Activated effector memory CD4-positive, alpha-beta T cell treated with anti-CD3 and anti-CD28 coated beads, Interleukin-2, amount 50 U/mL, for 16 hours (primary cell): ENCODE measurements around the gene TERF2IP.

ENCODE experiments used
- DNase-seq: peaks from one replicate; pipeline ENCODE4 v3.0.0-alpha.2; 2020

TERF2IP gene, protein sequence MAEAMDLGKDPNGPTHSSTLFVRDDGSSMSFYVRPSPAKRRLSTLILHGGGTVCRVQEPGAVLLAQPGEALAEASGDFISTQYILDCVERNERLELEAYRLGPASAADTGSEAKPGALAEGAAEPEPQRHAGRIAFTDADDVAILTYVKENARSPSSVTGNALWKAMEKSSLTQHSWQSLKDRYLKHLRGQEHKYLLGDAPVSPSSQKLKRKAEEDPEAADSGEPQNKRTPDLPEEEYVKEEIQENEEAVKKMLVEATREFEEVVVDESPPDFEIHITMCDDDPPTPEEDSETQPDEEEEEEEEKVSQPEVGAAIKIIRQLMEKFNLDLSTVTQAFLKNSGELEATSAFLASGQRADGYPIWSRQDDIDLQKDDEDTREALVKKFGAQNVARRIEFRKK

DNA sequence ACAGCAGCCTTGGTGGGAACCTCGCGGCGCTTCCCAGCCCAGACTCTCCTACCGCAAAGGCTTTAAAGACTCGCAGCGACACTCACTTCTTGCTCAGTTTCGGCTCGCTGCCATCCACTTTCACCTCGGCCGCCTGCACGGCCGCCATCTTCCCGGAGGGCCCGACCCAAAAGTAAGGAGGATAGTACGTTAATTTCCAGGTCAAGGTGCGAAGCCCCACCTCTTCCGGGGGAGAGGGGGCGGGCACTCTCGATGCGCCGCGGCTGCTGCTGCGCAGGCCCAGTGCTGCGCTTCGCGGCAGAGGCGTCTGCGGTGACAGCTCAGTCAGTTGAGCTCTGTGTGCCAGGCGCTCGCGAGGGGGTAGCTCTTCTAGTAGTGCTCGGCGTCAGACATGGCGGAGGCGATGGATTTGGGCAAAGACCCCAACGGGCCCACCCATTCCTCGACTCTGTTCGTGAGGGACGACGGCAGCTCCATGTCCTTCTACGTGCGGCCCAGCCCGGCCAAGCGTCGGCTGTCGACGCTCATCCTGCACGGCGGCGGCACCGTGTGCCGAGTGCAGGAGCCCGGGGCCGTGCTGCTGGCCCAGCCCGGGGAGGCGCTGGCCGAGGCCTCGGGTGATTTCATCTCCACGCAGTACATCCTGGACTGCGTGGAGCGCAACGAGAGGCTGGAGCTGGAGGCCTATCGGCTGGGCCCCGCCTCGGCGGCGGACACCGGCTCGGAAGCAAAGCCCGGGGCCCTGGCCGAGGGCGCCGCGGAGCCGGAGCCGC is at the start of gene TERF2IP, which contains the start of gene KARS1:
TERF2IP (plus strand) TSS at position 282 of the 773 bp plus-strand sequence; CDS start at position 392, 110 bp downstream.
KARS1 (minus strand) TSS at position 174 of the 773 bp plus-strand sequence; CDS start at position 148, 26 bp downstream.
- peak; percentile 99 for DNase-seq

DNA sequence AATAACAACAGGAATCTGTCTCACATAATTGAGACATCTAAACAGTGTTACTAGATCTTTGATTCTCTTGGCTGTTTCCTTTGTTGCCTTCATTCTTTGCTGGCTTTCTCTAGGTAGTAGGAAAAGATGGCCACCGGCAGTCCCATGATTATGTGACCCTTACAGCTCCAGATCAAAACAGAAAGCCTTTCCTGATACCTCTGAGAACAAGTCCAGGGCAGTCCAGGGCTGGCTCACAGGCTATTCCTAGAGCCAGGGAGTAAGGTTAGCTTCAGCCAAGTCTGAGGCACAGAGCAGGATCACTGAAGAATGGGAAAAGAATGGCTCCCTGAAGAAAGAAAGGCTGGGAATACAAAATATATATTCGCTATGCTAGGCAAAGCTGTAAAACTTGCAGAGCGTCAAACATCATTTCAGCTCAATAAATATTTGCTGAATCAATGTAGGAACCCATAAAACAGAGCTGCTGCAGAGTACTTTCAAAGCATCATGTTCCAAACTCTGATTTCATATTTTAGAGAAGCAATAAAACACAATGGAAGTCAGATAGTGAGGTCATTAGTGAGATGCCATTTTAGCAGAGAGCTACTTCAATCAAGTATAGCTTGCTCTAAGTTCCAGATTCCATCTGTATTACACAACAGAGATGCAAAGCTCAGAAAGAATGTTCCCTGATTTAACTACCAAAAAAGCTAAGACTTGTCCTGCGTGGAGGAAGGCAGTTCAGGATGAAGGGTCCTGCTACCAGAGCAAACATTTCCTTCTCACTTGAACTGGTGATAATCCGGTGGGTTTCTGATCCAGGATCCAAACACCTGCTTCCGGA is 47.9 kb upstream of the TERF2IP start:
- DNase-seq = no peak

DNA sequence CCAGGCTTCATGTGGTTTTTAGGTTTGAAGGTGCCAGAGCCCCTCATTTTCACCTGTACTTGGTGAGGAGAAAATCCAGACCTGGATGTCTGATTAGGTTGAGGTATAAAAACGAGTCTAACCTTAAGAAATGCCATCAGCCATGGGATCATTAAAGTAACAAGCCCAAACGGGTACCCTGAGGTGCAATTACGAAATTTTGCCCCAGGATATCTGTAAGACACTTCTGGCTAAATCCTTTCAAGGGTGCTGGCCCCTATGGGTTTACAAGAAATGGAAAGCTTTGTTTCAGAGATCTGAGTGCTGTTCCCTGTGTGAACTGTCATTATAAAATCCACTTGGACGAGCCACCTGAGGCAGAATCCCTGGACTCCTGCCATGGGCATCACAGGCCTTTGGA is 44.3 kb upstream of the TERF2IP start:
- no peak for DNase-seq

DNA sequence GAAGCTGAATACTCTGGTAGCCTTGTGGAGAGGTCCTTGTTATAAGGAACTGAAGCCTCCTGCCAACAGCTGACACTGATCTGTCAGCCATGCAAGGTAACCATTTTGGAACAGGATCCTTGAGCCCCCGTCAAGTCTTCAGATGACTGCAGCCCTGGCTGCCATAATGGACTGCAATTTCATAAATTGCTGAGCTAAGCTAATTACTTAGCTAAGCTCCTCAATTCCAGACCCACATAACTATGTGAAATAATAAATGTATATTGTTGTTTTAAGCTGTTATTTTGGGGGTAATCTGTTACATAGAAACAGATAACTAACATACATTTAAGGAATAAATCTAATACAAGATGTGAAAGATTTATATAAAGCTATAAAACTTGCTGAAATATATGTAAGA is 41.1 kb upstream of the TERF2IP start:
- no peak for DNase-seq

DNA sequence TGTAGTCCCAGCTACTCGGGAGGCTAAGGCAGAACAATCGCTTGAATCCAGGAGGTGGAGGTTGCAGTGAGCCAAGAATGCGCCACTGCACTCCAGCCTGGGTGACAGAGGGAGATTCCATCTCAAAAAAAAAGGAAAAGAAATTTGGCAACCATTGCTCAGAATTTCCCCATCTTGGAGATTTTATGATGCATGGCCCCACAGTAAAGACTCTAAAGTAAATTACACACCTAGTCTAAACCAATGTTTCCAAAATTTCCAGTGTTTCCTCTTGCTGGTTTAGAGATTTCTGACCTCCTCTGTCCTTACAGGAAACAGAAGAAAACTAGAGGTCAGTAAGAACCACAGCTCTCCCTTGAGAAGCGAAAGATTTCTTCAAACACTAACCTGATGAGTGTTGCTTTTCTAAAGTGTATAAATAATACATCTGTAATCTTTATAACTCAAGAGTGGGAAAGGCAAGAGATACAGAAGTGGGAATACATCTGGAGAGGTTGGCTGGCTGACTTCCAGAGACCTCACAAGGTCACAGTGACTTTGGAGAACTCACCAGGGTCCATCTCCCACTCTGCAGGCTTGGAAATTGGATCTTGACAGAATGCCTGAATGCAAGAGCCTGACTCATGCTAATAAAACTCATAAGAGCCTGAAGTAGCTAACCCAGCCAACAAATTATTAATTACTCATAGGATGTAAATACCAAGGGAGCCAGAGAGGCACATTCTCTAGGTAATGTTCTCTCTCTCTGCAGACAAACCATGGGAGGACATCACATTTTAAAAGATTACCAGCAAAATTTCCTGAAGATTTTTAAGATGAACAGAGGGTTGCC is 33.3 kb upstream of the TERF2IP start:
- no peak for DNase-seq

DNA sequence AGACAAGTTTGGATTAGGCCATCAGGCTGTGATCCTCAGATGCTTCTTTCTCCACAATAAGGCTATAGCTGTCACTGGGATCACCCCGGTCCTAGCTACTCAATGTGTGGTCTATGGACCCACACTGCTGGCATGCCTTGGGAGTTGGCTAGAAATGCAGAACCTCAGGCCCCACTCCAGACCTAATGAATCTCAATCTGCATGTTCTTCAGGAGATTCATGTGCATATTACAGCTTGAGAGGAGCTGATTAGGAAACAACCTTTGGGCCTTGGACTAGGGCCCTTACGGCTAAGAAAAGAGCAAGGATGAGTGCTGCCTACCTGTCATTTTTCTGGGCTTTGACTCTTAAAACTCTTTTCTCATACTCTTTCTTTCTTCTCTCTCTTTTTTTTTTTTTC is 32.0 kb upstream of the TERF2IP start:
- no peak for DNase-seq

DNA sequence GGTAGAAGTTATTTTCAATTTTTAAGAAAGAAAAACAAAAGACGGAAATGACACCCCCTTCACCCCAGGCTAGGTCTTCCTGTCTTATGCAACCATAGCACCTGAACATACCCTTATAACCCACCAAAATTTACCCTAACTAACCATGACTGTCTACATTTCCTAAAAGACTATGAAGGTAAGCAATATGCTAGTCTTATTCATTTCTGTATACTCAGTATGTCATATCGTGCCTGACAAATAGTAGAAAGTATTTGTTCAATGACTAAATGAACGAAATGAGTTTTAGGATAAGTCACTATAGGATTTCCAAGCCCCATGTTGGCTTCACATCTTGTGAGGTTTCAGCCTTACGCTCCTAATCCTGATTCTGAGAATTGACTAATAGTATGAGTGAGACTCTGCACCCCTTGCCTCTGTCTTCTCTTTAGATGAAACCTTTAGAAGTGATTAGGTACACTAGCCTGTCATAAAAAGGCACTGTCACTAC is 31.0 kb upstream of the TERF2IP start:
- no peak for DNase-seq

DNA sequence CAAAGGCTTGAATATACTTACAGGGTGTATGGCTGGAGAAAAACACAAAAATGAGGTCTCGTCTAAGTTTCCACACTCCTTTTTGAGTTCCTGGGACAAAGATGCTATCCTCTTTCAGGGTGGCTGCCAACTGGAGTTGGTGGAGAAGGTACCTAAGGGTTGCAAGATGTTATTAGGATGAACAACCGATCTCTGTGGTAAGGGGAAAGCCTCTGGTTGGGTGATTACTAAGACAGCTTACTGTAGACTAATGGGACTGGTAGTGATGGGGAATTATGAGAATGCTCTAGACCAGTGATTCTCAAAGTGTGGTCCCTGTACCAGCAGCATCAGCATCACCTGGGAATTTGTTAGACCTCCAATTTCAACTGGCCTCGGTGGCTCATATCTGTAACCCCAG is 30.5 kb upstream of the TERF2IP start:
- DNase-seq = no peak

DNA sequence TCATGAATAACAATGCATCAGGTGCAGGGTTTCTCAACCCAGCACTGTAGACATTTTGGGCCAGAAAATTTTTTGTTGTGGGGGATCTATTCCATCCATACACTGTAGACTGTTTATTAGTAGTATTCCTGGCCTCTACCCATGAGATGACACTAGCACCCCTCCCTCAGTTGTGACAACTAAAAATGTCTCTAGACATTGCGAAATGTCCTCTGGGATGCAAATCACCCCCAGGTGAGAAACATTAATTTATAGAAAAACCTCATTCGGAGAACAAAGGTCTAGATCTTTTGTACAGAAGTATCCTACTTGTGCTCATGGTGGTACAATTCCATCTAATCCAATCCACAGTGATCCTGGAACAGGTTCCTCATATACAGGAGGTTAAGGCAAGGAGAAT is 28.8 kb upstream of the TERF2IP start:
- no peak for DNase-seq

DNA sequence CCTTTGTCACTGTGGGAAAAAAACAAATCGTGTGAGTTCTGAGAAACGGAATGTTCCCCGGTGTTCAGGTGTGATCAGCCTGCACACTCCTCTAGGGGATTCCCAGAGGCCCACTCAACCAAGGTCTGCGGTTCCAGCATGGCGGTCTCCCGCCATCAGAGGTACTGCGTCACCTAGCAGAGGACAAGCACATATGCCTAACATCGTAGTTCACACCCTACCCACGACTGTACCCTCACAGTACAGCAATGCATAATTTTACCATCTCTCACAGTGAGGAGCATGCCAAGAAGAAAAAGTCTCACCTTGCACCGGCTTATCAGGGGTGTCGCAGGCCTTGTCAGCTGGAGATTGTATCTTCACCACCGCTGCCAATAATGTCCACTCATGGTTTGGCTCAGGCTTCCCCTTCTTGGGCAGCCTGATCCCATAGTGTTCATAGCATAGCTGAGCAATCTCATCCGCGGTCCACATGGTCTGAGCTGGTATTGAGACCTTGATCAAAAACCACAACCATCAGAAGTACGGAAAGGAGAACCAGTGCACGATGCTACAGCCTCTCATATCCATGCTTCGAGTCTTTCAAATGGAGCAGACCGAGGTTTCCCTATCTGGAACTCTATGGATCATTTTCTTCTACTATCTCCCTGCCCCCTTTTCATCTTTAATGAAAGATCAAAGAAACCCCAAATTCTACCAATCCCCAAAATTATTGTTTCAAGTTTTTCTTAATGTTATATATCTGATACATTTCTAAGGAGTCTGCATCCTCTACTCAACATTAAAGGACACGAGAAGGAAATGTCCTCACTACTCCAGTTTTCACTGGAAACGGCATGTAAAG is 27.0 kb upstream of the TERF2IP start:
- peak; percentile 77 for DNase-seq

DNA sequence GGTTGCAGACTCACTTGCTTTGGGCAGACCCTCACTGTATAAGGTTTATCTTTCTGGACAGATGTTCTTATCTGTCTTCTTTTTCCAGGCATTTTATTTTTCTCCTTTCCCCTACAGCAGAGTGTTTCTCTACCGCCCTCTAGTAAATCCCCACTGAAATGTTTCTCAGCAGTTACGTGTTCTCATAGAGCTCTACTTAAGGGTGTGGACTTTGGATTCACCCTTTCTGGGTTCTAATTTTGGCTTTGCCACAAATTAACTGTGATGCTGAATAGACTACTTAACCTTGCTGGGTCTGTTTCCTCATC is 26.4 kb upstream of the TERF2IP start:
- no peak for DNase-seq

DNA sequence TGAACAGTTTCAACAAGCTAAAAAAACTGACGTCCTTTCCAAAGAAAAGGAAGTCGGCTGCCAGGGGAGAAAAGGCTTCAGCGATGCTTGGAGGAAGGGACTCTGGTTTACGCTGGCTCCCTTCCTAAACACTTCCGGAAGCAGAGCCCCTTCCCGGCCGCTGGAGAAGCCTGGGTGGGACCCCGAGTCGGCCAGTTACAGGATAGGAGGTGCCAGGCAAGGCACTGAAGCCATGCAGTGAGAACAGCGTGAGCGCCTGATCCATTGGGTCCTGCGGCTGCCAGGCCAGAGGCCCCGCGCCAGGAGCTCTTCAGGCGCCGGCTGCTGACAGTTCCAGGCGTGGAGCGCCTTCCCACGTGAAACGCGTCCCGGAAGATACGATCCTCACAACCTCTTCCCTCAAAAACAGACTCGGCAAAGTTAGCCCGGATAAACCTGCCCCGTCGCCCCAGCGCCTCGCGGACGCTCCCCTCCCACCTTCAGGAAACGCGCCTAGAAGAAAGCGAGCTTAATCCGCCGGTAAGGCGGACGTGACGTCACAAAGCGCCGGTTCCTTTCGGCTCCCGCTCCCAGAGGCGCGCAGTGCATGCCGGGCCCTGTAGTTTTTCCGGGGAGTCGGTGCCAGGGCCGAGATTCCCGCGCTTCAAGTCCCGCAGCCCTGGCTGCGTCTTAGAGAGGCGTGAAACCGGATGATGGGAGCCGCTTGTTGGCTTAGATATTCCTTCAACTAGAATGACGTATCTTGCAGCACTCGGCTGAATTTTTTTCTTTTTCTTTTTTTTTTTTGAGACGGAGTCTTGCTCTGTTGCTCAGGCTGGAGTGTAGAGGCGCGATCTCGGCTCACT is 24.6 kb upstream of the TERF2IP start, which contains the start of gene ADAT1:
ADAT1 (minus strand) TSS at position 521 of the 845 bp plus-strand sequence. CDS start 2,482 bp downstream, outside the sequence.
- peak; percentile 100 for DNase-seq

DNA sequence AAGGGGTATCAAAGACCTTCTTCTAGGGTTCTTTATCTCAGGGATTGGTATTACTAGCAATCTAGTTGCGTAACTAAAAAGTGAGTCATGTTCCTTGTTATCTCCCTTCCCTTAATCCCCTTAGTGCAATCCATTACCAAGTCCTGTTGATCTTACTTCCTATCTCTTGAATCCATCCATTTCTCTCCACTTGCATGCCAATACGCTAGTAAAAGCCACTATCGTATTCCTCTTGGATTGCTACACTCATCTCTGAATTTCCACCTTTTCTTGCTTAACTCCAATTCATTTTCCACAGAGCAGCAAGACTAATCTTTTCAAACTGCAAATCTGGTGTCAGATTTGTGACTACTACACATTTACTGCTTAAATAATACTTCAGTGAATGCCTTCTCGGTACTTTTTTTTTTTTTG is 22.6 kb upstream of the TERF2IP start:
- DNase-seq = no peak

DNA sequence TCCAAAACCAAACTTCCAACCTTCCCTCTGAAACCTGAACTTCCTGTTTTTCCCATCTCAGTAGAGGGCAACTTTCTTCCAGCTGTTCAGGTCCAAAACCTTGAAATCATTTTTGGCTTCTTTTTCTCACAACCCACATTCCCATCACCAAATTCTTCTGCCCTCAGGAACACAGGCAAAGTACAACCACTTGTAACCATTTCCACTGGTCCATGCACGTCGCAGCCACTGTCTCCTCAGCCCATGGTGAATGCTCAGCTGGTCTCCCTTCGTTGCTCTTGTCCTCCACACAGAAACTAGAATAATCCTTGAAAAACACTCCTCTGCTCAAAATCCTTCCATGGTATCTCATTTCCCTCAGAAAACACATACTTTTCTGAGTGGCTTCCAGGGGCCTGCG is 20.8 kb upstream of the TERF2IP start:
- DNase-seq = no peak

DNA sequence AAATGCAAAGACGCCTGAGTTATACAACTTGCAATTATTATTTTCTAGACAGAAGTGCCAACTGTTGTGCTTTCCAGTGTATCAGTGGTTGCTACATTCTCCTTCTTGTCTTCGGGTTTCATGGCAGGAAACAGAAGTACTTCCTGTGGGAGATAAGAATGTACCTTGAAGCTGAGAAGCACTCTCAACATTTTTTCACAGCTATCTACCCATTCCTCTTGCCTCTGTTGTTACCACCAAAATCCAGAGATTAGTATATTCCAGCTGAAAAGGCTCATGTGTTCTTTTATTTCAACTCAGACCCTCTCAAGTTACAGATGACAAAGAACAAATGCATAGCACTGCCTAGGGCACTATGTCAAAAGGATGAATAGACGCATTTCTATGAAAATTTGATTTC is 19.7 kb upstream of the TERF2IP start:
- DNase-seq = no peak

DNA sequence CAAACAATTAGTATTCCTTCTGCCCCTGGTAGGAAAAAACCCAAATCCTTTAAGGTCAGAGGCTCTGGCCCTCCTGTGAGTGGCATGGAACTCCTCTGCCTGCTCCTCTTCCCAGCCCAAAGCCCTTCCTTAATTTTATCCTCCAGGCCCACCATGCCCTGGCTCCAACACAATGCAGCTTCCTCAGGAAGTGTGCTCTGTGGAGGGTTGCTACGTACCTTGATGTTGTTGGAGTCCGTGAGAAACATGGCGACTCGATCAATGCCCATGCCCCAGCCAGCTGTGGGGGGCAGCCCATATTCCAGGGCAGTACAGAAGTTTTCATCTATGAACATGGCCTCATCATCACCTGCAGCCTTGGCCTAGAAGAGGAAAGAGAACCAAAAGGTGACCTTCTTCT is 19.2 kb upstream of the TERF2IP start:
- DNase-seq = no peak

DNA sequence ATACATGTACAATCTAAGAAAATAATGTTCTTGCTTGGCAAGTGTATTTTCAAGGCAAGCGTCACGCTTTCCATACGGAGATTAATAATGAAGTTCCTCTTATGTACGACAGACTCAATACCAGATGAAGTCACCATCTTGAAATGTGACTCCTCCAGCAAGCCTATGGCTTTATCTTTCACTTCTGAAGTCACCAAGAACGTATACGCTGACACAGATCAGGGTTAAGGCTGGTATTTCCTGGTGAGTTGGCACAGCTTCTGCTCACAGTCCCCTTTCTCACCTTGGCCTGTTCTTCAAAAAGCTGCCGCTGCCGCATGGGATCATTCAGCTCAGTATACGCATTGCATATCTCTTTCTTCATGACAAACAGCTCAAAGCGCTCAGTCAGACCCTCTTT is 18.4 kb upstream of the TERF2IP start:
- no peak for DNase-seq

DNA sequence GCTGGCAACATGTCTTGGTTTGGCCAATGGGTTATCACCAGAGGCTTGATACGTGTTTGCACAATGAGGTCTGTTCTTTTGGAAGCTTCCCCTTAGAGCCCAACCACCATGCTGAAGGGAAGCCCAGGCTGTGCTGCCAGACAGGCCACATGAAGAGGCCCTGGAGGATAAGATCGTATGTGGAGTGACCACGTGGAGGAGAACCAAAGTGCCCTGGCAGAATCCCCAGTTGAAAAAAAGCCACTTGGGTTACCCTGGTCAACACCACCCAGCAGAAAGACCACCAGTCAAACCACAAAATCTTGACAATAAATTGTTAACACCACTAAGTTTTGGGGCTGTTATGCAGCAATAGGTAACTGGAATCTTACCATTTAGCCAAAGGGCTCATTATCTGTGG is 17.5 kb upstream of the TERF2IP start:
- DNase-seq = no peak

DNA sequence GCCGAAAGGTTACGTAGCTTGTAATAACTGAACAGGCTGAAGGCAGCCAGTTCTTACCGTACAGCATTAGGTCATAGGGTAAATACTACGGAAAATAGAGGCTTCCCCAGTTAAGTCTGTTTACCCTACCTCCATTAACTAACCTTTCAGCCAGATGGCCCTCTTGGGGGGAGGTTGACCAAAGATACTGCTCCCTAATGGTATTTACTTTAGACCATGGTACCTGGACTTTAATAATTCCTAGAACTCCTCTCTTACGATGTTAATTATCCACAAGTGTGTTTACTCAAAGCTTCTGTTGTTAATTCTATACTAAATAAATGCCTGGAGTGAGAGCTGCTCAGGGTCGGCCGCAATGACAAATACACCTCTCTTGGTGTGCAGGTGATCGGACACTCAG is 14.7 kb upstream of the TERF2IP start:
- no peak for DNase-seq

DNA sequence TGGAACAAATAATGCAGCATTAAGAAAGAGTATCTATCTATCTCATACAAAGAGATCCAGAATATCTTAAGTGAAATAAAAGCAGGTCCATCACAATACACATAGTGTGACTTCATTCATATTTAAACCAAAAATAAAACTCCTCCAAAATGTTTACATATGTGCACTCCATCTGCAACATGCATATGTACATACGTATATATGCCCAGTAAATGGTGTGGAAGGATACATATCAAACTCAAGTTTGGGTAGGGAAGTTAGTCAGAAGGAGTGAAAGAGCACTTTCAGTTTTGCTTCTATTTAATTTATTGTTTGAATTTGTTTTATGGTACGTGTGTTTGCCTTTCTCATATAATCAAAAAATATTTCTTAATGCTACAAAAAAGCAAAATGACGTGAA is 12.5 kb upstream of the TERF2IP start:
- no peak for DNase-seq
